Measurements from ENCODE around the gene SLC4A1AP. TPM values are rescaled to one million over a fixed set of nuclear protein-coding genes. Genes with fewer than 3 reads are reported as not detected.
A peak's percentile ranks its signal among the peaks of the same experiment; 100 is the strongest.

The SLC4A1AP gene
- total and polyA plus RNA-seq, 9 of the 15 experiments (the other 6 are each of a cell fraction or from before 2014, with no cell fraction given) = 8.1 to 40.5 (median 35.3) TPM

DNA sequence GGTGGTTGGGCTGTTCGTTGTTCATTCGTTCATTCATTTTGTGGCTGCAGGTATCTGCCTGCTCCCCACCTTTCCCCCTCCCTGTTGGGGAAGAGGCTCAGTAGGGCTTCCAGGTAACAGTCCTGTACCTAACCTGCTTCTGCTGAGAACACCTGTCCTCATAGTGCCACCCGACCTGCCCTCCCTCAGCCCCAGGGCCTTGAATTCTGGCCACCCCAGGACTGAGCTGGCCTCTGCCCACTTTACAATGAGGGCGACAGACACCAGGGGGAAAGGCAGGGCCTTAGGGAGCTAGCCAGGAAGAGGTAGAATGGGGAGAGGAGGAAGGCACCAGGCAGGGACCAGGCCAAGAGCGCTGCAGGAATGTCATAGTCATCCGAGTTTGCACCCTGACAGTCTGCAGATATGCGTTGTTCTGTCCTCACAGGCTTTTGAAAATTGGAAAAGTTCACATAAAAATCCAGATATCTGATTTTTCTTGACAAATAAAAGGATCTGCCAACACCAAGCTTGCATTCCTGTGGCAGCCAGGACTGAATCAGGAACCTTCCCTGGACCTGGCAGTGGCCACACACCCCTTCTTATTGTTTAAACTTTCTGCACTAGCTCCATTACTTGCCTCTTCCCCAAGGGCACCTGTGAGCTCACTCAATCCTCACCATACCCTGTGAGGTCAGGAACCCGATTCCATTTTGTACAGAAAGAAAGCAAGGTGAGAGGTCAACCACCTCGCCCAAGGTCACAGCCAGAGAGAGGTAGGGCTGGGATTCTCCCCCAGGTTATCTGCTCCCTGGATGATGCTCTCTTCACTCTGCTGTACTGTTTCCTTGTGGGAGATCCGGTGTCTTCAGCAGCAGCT, 72.6 kb downstream of the SLC4A1AP start:
- 43% methylated on average over 10 of the region's 10 CpGs for WGBS (ENCODE audit: insufficient coverage, low coverage, missing lambda C conversion rate)
- ATAC-seq (no peak), FAIRE-seq (no peak), DNase-seq (ENCODE audit: extremely low read depth in 1 of 4, low spot score in 3 of 4) (no peak)
- BruUV-seq (replicated peaks) = no TSS peak
- CTCF ChIA-PET (ENCODE audit: low intra/inter-chr PET ratio) = no interaction called here
- Histone ChIP-seq H3K27ac (ENCODE audit: extremely low read depth, low read depth, low read length) (no peak overlapping the region), H3K9me1 (ENCODE audit: control insufficient read depth, insufficient read depth, low read length) (no peaks in the 10 kb centered on the region), H3K4me1 (replicated peaks in 1 of 2; ENCODE audit: control insufficient read depth in 2 of 2, insufficient read depth in 2 of 2, low read length in 2 of 2) (peaks cover 7 to 10% of the 10 kb centered on the region in 2 experiments; a peak in 3 of 5 replicates), H3K4me3 (no peak overlapping the region), H3K79me2 (ENCODE audit: control insufficient read depth, insufficient read depth, low read length) (no peaks in the 10 kb centered on the region), H3K9me3 (replicated peaks; ENCODE audit: control insufficient read depth, insufficient read depth, low read depth, low read length) (no peaks in the 10 kb centered on the region), H3K36me3 (ENCODE audit: control insufficient read depth, insufficient read depth, low read length) (no peaks in the 10 kb centered on the region), H3K9ac (ENCODE audit: insufficient read depth in 1 of 2, low read depth in 2 of 2, low read length in 2 of 2) (peak overlapping the region in 1 of 2 experiments; percentile 14; a peak in 2 of 4 replicates), H3K4me2 (ENCODE audit: insufficient read depth, low read length) (peak overlapping the region; percentile 57), H4K20me1 (replicated peaks; ENCODE audit: control insufficient read depth, insufficient read depth, low read length) (no peaks in the 10 kb centered on the region), H3K27me3 (ENCODE audit: control insufficient read depth in 2 of 2, insufficient read depth in 2 of 2, low read length in 2 of 2) (peaks cover 5 to 25% of the 10 kb centered on the region in 2 experiments; a peak in 3 of 5 replicates), H2AFZ (ENCODE audit: low read depth, low read length) (peak overlapping the region; percentile 77)
- intact Hi-C loops (cut with micrococcal nuclease) = no loop called here
- 0 out of 2 replicates have a peak, but pooled peaks have one; percentile 13 for TF ChIP-seq ESRRA (IDR thresholded peaks at IDR 0.05; ENCODE audit: borderline replicate concordance, low read depth)
- TF ChIP-seq ZNF778 (CRISPR knock-in tag; IDR thresholded peaks at IDR 0.05) = no peak
- TF ChIP-seq KDM2B (CRISPR knock-in tag; IDR thresholded peaks at IDR 0.05) = no peak
- TF ChIP-seq ZNF12 (CRISPR knock-in tag; IDR thresholded peaks at IDR 0.05) = no peak
- TF ChIP-seq ZNF175 (CRISPR knock-in tag; IDR thresholded peaks at IDR 0.05; ENCODE audit: low read depth) = 0 out of 2 replicates have a peak, but pooled peaks have one; percentile 0
- POLR2A ChIA-PET = interaction anchor here (0.5 to 1.2 kb wide), 4 partner anchors 19 to 151 kb away, joined by 3 to 4 read pairs (median 3); no protein-coding TSS in a partner anchor
- in situ Hi-C loops (cut with MboI) = no loop called here
